ENCODE measurements around the gene CCDC57. TPM values are rescaled to one million over a fixed set of nuclear protein-coding genes. Genes with fewer than 3 reads are reported as not detected.

The CCDC57 gene
- total and polyA plus RNA-seq, 9 of the 15 experiments (the other 6 are each of a cell fraction or from before 2014, with no cell fraction given) = 0.83 to 36.2 (median 13.6) TPM

GRCh38 chr17:82098169-82098938, 114.3 kb downstream of the CCDC57 start, which contains the start of gene FASN (continued):
- peak; percentile 31 for TF ChIP-seq U2AF1 (optimal IDR thresholded peaks at IDR 0.05; ENCODE audit: low read depth, low read length)
- TF ChIP-seq PATZ1 (CRISPR knock-in tag; IDR thresholded peaks at IDR 0.05; ENCODE audit: borderline replicate concordance) = no peak
- no peak for TF ChIP-seq LEF1 (IDR thresholded peaks at IDR 0.05)
- TF ChIP-seq ZBTB1 (CRISPR knock-in tag; IDR thresholded peaks at IDR 0.05; ENCODE audit: borderline replicate concordance, low read depth) = no peak; the same call in 1 of the 2 replicates
- TF ChIP-seq ZFPM2 (CRISPR knock-in tag; IDR thresholded peaks at IDR 0.05) = no peak
- TF ChIP-seq SMAD1 (IDR thresholded peaks at IDR 0.05; ENCODE audit: low read depth, low read length, partially characterized antibody) = peak; percentile 60
- no peak for TF ChIP-seq HDAC3 (IDR thresholded peaks at IDR 0.05; ENCODE audit: borderline replicate concordance, partially characterized antibody)
- TF ChIP-seq SP1 (CRISPR knock-in tag; IDR thresholded peaks at IDR 0.05) = peak; percentile 49
- TF ChIP-seq PCBP1 (IDR thresholded peaks at IDR 0.05; ENCODE audit: low read depth, low read length, poor library complexity, severe bottlenecking) = no peak
- no peak for TF ChIP-seq THAP7 (CRISPR knock-in tag; IDR thresholded peaks at IDR 0.05)
- peak; percentile 24 for TF ChIP-seq ETS2 (tag; IDR thresholded peaks at IDR 0.05; ENCODE audit: borderline replicate concordance, poor library complexity, severe bottlenecking)
- peak; percentile 75 for TF ChIP-seq ETS1 (conservative IDR thresholded peaks at IDR 0.05; ENCODE audit: control insufficient read depth, low read depth, low read length)
- no peak for TF ChIP-seq CBX5 (IDR thresholded peaks at IDR 0.05; ENCODE audit: borderline replicate concordance, low read depth)
- TF ChIP-seq LARP7 (IDR thresholded peaks at IDR 0.05) = no peak
- peak; percentile 69; the same call in 1 of the 2 replicates for TF ChIP-seq FOXP1 (CRISPR knock-in tag; IDR thresholded peaks at IDR 0.05)
- TF ChIP-seq ILK (tag; IDR thresholded peaks at IDR 0.05; ENCODE audit: borderline replicate concordance, low read depth) = no peak
- peak; percentile 22; the same call in 1 of the 2 replicates for TF ChIP-seq JUND (IDR thresholded peaks at IDR 0.05; ENCODE audit: borderline replicate concordance, low read depth, low read length)
- no peak for TF ChIP-seq JUND (tag; IDR thresholded peaks at IDR 0.05; ENCODE audit: borderline replicate concordance, low read depth, low read length)
- TF ChIP-seq CBX1 (IDR thresholded peaks at IDR 0.05; ENCODE audit: low read depth) = peak; percentile 84; the same call in 1 of the 2 replicates
- TF ChIP-seq ZNF253 (CRISPR knock-in tag; conservative IDR thresholded peaks at IDR 0.05) = no peak
- peak; percentile 58 for TF ChIP-seq CREM (IDR thresholded peaks at IDR 0.05; ENCODE audit: low read depth)
- TF ChIP-seq RBM17 (IDR thresholded peaks at IDR 0.05; ENCODE audit: borderline replicate concordance, low read depth, low read length) = no peak
- peak; percentile 71 for TF ChIP-seq GMEB1 (CRISPR knock-in tag; IDR thresholded peaks at IDR 0.05)
